Rectal smooth muscle tissue (tissue), 1 donor: Measurements from ENCODE around the gene NPC2.
"Not testable (repeated sequence)": the region's sequence is repeated elsewhere in the genome, so short reads cannot be mapped to it uniquely, and the experiment has no call there.

ENCODE experiments used
- H3K27ac ChIP-seq: one replicate; pipeline ENCODE4 v1.7.0; 2013; ENCODE audit warnings: low read depth, low read length, inconsistent platforms
- H3K27me3 ChIP-seq: one replicate; pipeline ENCODE4 v1.7.0; 2013; ENCODE audit warnings: low read length; ENCODE audit not compliant: control insufficient read depth, insufficient read depth
- H3K36me3 ChIP-seq: one replicate; pipeline ENCODE4 v1.7.0; 2013; ENCODE audit warnings: low read length; ENCODE audit not compliant: control insufficient read depth, insufficient read depth
- H3K4me1 ChIP-seq: one replicate; pipeline ENCODE4 v1.7.0; 2013; ENCODE audit warnings: low read length; ENCODE audit not compliant: control insufficient read depth, insufficient read depth
- H3K4me3 ChIP-seq: one replicate; pipeline ENCODE4 v1.7.0; 2013; ENCODE audit warnings: low read length
- H3K9ac ChIP-seq: one replicate; pipeline ENCODE4 v1.7.0; 2013; ENCODE audit warnings: low read length

The NPC2 gene

DNA sequence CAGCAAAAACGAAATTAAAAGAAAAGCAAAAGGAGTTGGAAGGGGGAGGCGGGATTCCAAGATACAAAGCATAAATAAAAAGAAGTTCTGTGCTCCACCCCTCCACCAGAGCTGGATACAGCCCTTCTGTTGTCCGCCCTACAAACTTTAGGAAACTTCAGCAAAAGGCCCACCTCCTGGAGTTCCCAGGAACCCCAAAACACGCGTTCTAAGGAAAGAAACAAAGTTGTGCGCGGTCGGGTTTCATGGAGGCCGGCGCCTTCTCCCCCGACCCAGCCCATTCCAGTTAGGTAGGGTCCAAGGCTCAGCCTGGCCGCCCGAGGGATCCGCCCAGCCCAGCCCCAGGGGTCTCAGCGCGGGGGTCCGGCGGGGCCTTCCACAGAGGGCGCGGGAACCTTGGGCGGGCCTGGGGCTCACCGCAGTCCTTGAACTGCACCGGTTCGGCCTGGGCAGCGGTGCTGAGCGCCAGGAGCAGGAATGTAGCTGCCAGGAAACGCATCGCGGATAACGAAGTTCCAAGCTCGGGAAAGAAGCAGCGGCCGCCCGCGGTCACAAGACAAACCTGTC, at the start of gene NPC2:
TSS of gene NPC2 (minus strand) at position 530 of the 567 bp plus-strand sequence. CDS start at position 499, 31 bp downstream.
- H3K27me3 ChIP-seq, result no peaks in the 10 kb centered on the region
- H3K9ac ChIP-seq, result peak within 1 kb of the TSS; percentile 73
- H3K27ac ChIP-seq, result peak within 1 kb of the TSS; percentile 92
- peaks cover 10% of the 10 kb centered on the region for H3K4me1 ChIP-seq
- H3K36me3 ChIP-seq, result no peaks in the 10 kb centered on the region
- H3K4me3 ChIP-seq, result peak within 1 kb of the TSS; percentile 97

DNA sequence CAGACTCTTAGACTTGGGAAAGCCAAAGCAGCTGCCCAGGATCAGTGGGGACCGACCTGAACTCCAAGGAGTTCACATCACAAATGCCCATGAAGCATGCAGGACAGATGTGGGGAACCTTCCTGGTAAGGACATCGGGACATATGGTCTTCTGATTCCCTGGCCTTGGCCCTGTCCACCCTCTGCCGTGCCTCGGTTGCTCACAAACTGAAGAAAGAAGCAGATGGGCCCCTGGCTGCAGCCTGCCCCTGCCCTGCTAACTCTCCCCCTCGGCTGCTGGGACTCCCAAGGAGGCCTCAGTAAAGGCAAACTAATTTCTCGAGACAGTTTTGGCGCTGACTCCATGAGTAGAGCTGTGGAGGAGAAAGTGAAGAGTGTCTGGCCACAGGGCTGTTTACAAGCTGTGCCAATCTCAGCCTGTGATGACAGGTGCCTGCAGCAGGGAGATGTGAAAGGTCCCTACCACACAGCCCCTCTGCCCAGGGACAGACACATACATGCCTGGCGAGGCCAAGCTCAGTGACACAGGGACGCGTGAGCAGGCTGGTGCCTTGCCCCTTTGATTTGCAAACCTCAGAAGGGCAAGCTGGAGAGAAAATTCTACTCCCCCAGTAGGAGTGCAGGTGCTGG, 49.1 kb upstream of the NPC2 start:
- H3K9ac ChIP-seq, result no peak overlapping the region
- no peaks in the 10 kb centered on the region for H3K27me3 ChIP-seq
- H3K4me1 ChIP-seq, result no peaks in the 10 kb centered on the region
- no peak overlapping the region for H3K4me3 ChIP-seq
- no peaks in the 10 kb centered on the region for H3K36me3 ChIP-seq
- H3K27ac ChIP-seq, result no peak overlapping the region

DNA sequence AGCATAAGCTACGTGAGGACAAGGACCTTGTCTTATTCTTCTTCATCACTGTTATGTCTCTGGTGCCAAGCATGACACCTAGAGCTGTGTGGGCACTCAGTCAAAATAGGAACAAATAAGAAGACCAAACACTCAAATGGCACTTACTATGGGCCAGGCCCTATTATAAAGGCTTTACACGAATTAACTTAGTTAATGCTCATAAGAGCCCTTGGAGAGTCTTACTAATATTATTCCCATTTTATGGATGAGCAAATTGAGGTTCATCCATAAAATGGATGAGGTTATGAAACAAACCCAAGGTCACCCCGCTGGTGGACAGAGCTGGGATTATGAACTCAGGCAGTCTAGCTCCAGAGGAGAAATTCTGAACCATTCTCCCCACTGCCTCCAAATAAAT, 48.1 kb upstream of the NPC2 start:
- H3K4me3 ChIP-seq, result no peak overlapping the region
- no peak overlapping the region for H3K27ac ChIP-seq
- H3K36me3 ChIP-seq, result no peaks in the 10 kb centered on the region
- H3K4me1 ChIP-seq, result no peaks in the 10 kb centered on the region
- no peaks in the 10 kb centered on the region for H3K27me3 ChIP-seq
- no peak overlapping the region for H3K9ac ChIP-seq

DNA sequence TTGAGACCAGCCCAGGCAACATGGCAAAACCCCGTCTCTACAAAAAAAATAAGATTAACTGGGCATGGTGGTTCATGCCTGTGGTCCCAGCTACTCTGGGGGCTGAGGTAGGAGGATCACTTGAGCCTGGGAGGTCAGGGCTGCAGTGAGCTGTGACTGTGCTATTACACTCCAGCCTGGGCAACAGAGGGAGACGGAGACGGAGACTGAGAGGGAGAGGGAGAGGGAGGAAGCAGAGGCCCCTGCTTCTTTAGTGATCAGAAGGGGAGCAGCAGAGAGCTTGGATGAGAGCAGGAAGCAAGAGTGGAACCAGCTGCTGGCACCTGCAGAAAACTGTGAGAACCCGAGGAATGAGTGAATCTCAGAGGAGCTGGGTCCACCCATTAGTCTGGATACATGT, 46.4 kb upstream of the NPC2 start:
- Histone ChIP-seq H3K9ac (no peak overlapping the region), H3K4me1 (no peaks in the 10 kb centered on the region), H3K27me3 (no peaks in the 10 kb centered on the region), H3K36me3 (no peaks in the 10 kb centered on the region), H3K27ac (no peak overlapping the region), H3K4me3 (no peak overlapping the region)

DNA sequence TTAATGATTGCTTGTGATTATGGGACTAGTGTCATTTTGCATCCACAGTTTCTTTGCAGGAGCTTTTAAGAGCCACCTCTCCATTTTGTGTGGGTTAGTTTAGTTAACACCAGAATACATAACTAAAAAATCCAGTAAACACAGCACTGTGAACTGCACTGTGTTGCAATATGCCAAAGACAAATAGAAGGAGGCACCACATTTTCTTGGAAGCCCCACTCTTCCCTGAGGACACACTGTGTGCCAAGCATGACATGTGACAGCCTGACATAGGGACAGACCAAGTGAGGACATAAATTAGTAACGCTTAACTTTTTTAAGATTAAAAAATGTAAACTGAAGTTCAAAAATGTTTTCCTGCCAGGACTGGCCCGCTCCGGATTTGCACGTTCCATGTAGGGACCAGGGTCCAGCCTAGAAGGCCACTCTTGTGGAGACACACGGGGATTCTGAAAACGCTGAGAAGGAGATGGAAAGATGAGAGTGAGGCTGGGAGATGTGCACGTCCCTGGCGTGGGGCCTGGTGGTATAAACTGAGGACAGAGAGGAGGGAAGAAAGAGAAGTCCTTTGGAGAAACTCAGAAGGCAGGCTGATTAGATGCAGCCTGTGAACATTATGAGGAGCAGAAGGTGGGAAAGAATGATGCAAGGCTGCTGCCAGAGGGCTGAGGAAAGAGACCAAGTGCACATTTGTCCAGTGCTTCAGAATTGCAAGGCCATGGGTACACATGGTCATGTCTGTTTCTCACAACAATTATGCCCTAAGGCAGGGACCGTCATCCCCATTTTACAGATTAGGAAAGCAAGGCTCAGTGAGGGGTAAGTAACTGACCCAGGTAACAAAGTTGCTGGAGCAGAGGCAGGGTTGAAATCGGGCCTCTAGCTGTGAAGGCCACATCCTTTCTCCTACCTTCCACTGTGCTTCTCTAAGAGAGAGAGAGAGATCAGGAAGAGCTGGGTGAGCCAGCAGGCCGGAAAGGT, 45.6 kb upstream of the NPC2 start:
- Histone ChIP-seq H3K4me1 (no peaks in the 10 kb centered on the region), H3K27me3 (no peaks in the 10 kb centered on the region), H3K9ac (no peak overlapping the region), H3K36me3 (no peaks in the 10 kb centered on the region), H3K4me3 (no peak overlapping the region), H3K27ac (no peak overlapping the region)

DNA sequence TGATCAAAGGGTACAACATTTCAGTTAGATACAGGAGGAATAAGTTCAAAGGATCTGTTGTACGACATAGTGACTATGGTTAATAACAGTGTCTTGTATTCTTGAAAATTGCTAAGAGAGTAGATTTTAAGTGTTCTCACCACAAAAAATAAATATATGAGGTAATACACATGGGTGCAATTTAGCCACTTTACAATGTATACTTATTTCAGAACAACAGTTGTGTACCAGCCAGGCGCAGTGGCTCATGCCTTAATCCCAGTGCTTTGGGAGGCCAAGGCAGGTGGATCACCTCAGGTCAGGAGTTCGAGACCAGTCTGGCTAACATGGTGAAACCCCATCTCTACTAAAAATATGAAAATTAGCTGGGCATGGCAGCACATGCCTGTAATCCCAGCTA, 43.2 kb upstream of the NPC2 start:
- H3K36me3 ChIP-seq, H3K27ac ChIP-seq, H3K4me1 ChIP-seq, H3K4me3 ChIP-seq, H3K9ac ChIP-seq, H3K27me3 ChIP-seq: not testable (repeated sequence)

DNA sequence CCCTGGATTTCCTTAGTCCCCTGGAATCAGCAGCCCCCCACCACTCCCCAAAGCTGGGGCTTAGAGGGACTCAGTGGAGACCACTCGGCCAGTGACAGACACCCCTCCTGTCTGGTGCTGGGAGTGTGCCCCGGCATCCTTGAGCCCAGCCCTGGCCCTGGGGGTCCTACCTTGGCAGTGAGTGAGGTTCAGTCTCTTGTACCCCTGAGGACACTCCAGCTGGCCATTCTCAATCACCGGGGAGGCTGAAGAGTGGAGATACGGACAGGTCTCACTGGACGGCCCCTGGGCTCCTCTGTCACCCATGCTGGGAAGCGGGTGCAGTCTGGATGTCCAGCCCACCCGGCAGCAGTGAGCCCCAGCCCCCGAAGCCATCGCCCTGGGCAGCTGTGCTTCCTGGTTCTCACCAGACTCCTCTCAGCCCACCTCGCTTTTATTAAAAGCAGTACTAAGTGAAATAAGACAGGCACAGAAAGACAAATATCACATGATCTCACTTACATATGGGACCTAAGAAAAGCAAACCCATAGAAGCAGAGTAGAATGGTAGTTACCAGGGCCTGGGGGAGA, 42.7 kb upstream of the NPC2 start:
- Histone ChIP-seq H3K36me3 (no peaks in the 10 kb centered on the region), H3K27ac (no peak overlapping the region)

DNA sequence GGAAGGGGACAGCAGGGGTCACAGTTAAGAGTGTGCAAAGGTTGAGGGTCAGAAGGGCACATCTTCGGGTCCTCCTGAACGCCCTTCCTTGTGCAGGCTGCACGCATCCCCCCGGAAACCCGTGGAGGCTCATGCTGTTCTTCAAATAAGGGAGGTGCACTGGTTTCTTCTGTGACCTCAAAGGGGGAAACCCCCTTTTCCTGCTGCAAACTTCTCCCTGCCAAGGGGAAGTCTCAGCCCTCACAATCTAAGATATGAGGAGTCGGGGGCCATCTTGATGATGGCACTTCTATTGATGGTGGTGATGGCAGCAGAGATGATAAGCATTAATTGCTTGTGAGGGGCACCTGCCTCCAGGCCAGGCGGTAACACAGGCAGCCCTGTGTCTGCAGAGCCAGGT, 40.5 kb upstream of the NPC2 start:
- Histone ChIP-seq H3K4me3 (no peak overlapping the region), H3K27ac (no peak overlapping the region), H3K36me3 (no peaks in the 10 kb centered on the region)

More for the DNA sequence above, 42.7 kb upstream of the NPC2 start:
- Histone ChIP-seq H3K4me3 (no peak overlapping the region), H3K4me1 (no peaks in the 10 kb centered on the region), H3K27me3 (no peaks in the 10 kb centered on the region), H3K9ac (no peak overlapping the region)

DNA sequence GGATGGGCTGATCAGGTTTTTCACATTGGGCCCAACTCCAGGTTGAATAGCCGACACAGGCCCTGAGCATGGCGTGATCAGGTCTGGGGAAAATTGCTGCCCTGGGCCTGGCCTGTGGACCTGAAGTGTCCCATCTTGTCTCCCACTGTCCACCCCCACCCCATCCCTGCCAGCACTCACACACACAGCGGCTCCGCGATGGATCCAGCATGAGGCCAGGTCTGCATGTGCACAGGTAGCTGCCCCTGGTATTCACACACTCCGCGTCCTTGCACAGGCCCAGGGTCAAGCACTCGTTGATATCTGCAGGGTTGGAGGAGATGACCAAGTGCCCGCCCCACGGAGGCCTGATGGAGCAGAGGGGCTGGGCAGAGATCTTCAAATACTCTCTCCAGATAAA, 39.1 kb upstream of the NPC2 start:
- Histone ChIP-seq H3K4me1 (no peaks in the 10 kb centered on the region), H3K27me3 (no peaks in the 10 kb centered on the region), H3K36me3 (no peaks in the 10 kb centered on the region), H3K4me3 (no peak overlapping the region), H3K9ac (no peak overlapping the region), H3K27ac (no peak overlapping the region)

More for the DNA sequence above, 40.5 kb upstream of the NPC2 start:
- H3K4me1 ChIP-seq, result no peaks in the 10 kb centered on the region
- H3K9ac ChIP-seq, result no peak overlapping the region
- H3K27me3 ChIP-seq, result no peaks in the 10 kb centered on the region

DNA sequence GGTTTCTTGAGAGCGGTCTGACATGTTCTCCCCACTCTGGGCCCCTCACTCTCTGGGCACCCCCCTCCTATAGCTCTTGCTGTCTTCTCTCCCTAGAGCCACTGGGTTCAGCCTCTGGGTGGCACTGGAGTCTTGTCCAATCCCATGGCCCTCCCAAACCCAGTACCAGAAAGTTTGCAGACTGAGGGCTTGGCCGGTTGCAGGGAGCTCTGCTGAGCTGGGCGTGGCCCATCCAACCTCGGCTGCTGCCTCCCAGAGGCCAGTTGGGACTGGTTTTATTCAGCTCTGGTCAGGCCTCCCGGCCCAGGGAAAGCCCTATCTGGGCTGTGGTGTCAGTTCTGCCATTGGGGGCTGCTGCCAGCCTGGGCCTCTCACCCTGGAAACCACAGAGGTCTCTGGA, 38.4 kb upstream of the NPC2 start:
- Histone ChIP-seq H3K27ac (no peak overlapping the region), H3K9ac (no peak overlapping the region), H3K4me3 (no peak overlapping the region), H3K4me1 (no peaks in the 10 kb centered on the region), H3K27me3 (no peaks in the 10 kb centered on the region), H3K36me3 (no peaks in the 10 kb centered on the region)

DNA sequence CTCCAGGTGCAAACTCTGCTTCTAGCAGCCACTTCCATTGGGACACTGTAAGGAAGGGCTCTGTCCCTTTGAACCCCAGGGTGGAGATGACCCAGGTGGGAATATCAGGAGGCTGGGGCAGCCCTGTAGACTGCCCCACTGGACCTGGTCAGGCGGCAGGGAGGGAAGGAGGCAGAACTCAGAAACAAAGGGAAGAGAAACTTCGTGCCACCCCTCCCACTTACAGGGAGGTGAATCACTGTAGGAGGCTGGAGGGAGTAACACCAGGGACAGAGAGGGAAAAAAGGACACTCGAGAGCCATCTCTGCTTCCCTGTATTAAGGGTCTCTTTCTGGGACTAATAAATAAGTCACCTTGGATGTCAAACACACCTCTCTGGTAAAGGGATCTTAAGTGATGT, 37.9 kb upstream of the NPC2 start:
- Histone ChIP-seq H3K4me1 (no peaks in the 10 kb centered on the region), H3K4me3 (no peak overlapping the region), H3K36me3 (no peaks in the 10 kb centered on the region), H3K9ac (no peak overlapping the region), H3K27me3 (no peaks in the 10 kb centered on the region), H3K27ac (no peak overlapping the region)

DNA sequence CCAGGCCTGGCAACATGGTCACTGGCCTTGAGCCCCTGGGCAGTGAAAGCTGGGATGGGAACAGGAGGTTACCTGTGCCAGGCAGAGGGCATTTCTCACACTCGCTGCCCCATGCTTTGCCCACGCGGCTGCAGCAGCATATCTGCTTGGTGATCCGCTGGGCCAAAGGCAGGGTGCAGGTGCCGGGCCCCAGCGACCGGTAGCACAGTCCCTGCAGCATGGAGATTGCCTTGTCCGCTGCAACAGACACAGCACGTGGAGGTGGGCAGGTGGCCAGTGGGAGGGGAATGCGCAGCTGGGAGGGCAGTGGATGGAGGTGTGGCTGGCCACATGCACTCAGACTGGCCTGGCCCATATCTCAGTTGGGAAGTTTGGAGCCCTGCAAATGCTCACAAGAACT, 35.8 kb upstream of the NPC2 start:
- no peak overlapping the region for H3K27ac ChIP-seq
- H3K36me3 ChIP-seq, result no peaks in the 10 kb centered on the region
- H3K9ac ChIP-seq, result no peak overlapping the region
- no peak overlapping the region for H3K4me3 ChIP-seq
- H3K27me3 ChIP-seq, result no peaks in the 10 kb centered on the region
- H3K4me1 ChIP-seq, result no peaks in the 10 kb centered on the region
